ENCODE results near the gene NTHL1. TPM values are rescaled to one million over a fixed set of nuclear protein-coding genes. Genes with fewer than 3 reads are reported as not detected.
A peak's percentile ranks its signal among the peaks of the same experiment; 100 is the strongest.

NTHL1 gene
- total and polyA plus RNA-seq, 2 donors (not counting 1 experiment from before 2014, with no cell fraction given): 8.4 to 44.4 TPM

DNA sequence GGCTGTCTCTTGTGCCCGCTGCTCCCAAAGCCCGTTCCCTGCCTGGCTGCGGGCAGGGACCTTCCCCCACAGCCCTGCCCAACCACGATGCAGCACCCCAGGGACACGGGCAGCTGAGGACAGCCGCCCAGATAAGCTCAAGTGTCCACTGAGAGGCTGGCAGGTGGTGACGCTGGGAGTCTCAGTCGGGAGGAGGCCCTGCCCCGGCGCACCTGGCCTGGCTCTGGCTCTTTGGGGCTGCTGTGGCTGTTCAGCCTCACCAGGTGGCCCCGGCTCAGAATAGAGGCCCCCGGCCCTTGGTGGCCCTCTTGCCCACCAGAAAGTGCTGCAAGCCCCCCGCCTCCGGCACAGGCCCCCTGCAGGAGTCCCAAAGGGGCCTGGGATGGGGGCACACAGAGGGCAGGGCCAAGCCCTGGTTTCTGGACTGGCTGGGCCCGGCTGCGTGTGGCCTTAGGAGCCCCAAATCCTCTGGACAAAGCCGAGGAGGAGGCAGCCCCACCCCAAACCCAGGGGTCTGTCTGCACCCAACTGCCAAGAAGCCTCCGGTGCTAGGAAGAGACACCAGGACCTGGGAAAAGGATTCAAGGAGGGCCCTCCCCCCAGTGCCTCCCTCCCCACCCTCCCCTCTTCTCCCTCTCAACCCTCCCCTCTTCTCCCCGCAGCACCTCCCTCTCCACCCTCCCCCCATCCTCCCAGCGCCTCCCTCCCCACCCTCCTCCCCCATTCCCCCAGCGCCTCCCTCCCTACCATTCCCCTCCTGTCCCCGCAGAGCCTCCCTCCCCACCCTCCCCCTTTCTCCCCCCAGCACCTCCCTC lies 5.3 kb downstream of the NTHL1 start:
- Histone ChIP-seq H3K9ac (ENCODE audit: insufficient read depth, low read length) (no peak overlapping the region), H3K4me1 (ENCODE audit: control insufficient read depth, extremely low read depth, insufficient read depth, low read length) (peaks cover 36% of the 10 kb centered on the region), H3K4me3 (replicated peaks in 1 of 4; ENCODE audit: control extremely low read depth in 1 of 4, insufficient read depth in 1 of 4, low read depth in 3 of 4, low read length in 4 of 4) (no peak overlapping the region), H2AFZ (ENCODE audit: low read length) (no peak overlapping the region), H3K27me3 (ENCODE audit: control insufficient read depth, insufficient read depth, low read length) (no peaks in the 10 kb centered on the region), H3K79me2 (ENCODE audit: control insufficient read depth, insufficient read depth, low read length) (no peaks in the 10 kb centered on the region), H4K20me1 (ENCODE audit: control insufficient read depth, extremely low read depth, insufficient read depth, low read length) (no peaks in the 10 kb centered on the region), H3K36me3 (ENCODE audit: control insufficient read depth, insufficient read depth, low read length) (peaks cover 11% of the 10 kb centered on the region), H3K9me3 (ENCODE audit: control insufficient read depth, insufficient read depth, low read depth, low read length) (no peaks in the 10 kb centered on the region), H3K4me2 (ENCODE audit: extremely low read depth, insufficient read depth, low read length) (no peak overlapping the region), H3K27ac (ENCODE audit: insufficient read depth, low read length) (no peak overlapping the region)
- no peak for TF ChIP-seq EZH2 (IDR thresholded peaks at IDR 0.05; ENCODE audit: low read length, missing control alignments)
- TF ChIP-seq, protein P1, sequence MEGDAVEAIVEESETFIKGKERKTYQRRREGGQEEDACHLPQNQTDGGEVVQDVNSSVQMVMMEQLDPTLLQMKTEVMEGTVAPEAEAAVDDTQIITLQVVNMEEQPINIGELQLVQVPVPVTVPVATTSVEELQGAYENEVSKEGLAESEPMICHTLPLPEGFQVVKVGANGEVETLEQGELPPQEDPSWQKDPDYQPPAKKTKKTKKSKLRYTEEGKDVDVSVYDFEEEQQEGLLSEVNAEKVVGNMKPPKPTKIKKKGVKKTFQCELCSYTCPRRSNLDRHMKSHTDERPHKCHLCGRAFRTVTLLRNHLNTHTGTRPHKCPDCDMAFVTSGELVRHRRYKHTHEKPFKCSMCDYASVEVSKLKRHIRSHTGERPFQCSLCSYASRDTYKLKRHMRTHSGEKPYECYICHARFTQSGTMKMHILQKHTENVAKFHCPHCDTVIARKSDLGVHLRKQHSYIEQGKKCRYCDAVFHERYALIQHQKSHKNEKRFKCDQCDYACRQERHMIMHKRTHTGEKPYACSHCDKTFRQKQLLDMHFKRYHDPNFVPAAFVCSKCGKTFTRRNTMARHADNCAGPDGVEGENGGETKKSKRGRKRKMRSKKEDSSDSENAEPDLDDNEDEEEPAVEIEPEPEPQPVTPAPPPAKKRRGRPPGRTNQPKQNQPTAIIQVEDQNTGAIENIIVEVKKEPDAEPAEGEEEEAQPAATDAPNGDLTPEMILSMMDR (conservative IDR thresholded peaks at IDR 0.05 in 1 of 2, IDR thresholded peaks at IDR 0.05 in 1 of 2; ENCODE audit: low read depth in 1 of 2, low read length in 2 of 2): no peak
- DNase-seq (ENCODE audit: low read depth in 2 of 2): no peak

DNA sequence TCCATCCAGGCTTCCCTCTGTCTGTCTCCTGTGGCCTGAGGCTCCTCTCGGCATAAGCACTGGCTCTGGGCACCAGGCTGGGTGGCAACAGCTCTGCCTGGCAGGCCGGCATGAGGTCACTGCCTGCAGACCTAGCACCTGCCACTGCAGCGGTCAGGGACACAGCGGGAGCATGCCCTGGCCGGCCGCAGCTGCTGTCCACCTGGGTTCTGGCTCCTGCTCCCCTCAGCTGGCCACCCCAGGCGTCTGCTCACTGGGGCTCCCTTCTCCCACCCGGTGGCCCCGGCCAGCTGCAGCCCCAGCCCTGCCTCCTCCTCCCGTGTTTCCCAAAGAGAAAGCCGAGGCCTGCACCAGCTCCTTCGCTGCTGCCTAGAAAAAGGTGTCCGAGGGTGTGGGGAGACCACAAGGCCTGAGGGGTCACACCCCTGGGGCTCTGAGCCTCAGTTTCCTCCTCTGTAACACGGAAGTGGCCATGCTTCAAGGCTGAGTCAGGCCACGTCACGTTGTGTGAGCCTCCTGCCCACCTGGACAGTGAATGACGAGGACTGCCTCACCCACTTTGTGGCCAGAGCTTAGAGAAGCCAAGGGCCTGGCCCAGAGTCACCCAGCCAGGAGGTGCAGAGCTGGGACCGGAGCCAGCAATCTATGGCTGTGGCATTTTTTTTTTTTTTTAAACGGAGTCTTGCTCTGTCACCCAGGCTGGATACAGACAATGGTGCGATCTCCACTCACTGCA lies 6.7 kb downstream of the NTHL1 start:
- Histone ChIP-seq H3K27ac (ENCODE audit: insufficient read depth, low read length) (peak overlapping the region; percentile 88), H2AFZ (ENCODE audit: low read length) (no peak overlapping the region), H3K79me2 (ENCODE audit: control insufficient read depth, insufficient read depth, low read length) (peaks cover 9% of the 10 kb centered on the region), H4K20me1 (ENCODE audit: control insufficient read depth, extremely low read depth, insufficient read depth, low read length) (no peaks in the 10 kb centered on the region), H3K27me3 (ENCODE audit: control insufficient read depth, insufficient read depth, low read length) (no peaks in the 10 kb centered on the region), H3K4me3 (replicated peaks in 1 of 4; ENCODE audit: control extremely low read depth in 1 of 4, insufficient read depth in 1 of 4, low read depth in 3 of 4, low read length in 4 of 4) (no peak overlapping the region), H3K4me2 (ENCODE audit: extremely low read depth, insufficient read depth, low read length) (no peak overlapping the region), H3K4me1 (ENCODE audit: control insufficient read depth, extremely low read depth, insufficient read depth, low read length) (peaks cover 39% of the 10 kb centered on the region), H3K36me3 (ENCODE audit: control insufficient read depth, insufficient read depth, low read length) (peaks cover 23% of the 10 kb centered on the region), H3K9me3 (ENCODE audit: control insufficient read depth, insufficient read depth, low read depth, low read length) (no peaks in the 10 kb centered on the region), H3K9ac (ENCODE audit: insufficient read depth, low read length) (peak overlapping the region; percentile 10)
- peak in 1 of 2 donors; percentile 74 for DNase-seq (ENCODE audit: low read depth in 2 of 2)
- TF ChIP-seq EZH2 (IDR thresholded peaks at IDR 0.05; ENCODE audit: low read length, missing control alignments): no peak
- TF ChIP-seq, protein P1 (conservative IDR thresholded peaks at IDR 0.05 in 1 of 2, IDR thresholded peaks at IDR 0.05 in 1 of 2; ENCODE audit: low read depth in 1 of 2, low read length in 2 of 2): no peak

DNA sequence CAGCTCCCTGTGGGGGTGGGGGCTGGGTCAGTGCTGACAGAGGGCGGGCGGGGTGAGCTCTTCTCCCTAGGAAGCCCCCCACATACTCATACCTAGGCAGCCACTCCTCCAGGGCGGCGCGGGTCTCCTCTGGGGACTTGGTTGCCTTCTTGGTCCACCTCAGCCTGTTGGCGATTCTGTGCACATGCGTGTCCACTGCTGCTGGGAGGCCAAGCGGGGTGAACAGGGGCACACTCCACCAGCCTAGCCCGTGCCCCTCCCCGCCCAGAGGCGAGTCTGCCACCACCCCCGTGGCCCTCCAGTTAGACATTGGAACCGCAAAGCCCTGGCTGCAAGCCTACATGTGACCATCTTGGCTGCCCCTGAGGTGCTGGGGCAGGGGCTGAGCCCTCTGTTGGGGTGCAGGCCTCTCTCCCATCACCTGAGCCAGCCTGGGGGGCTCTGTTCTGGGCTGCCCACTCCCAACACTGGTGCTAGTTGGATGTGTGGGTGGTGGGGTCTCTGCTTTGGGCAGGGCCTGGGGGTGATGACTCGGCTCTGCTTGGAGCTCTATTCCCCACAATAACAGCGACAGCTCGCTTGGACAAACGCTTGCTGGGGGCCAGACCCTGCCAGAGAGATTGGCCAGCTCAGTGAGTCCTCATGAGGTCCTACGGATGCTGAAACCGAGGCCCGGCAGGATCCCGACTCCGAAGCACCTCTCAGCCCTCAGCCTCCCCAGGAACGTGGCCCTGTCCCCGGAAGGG lies 7.4 kb downstream of the NTHL1 start:
- no peaks in the 10 kb centered on the region for H3K9me3 ChIP-seq (ENCODE audit: control insufficient read depth, insufficient read depth, low read depth, low read length)
- no peaks in the 10 kb centered on the region for H4K20me1 ChIP-seq (ENCODE audit: control insufficient read depth, extremely low read depth, insufficient read depth, low read length)
- H3K36me3 ChIP-seq (ENCODE audit: control insufficient read depth, insufficient read depth, low read length): peaks cover 23% of the 10 kb centered on the region
- peaks cover 9% of the 10 kb centered on the region for H3K79me2 ChIP-seq (ENCODE audit: control insufficient read depth, insufficient read depth, low read length)
- H3K9ac ChIP-seq (ENCODE audit: insufficient read depth, low read length): peak overlapping the region; percentile 69
- TF ChIP-seq, protein P1 (conservative IDR thresholded peaks at IDR 0.05 in 1 of 2, IDR thresholded peaks at IDR 0.05 in 1 of 2; ENCODE audit: low read depth in 1 of 2, low read length in 2 of 2): no peak
- TF ChIP-seq EZH2 (IDR thresholded peaks at IDR 0.05; ENCODE audit: low read length, missing control alignments): no peak
- H3K4me2 ChIP-seq (ENCODE audit: extremely low read depth, insufficient read depth, low read length): no peak overlapping the region
- no peak overlapping the region for H3K4me3 ChIP-seq (replicated peaks in 1 of 4; ENCODE audit: control extremely low read depth in 1 of 4, insufficient read depth in 1 of 4, low read depth in 3 of 4, low read length in 4 of 4)
- peaks cover 44% of the 10 kb centered on the region for H3K4me1 ChIP-seq (ENCODE audit: control insufficient read depth, extremely low read depth, insufficient read depth, low read length)
- no peaks in the 10 kb centered on the region for H3K27me3 ChIP-seq (ENCODE audit: control insufficient read depth, insufficient read depth, low read length)
- no peak for DNase-seq (ENCODE audit: low read depth in 2 of 2)
- no peak overlapping the region for H2AFZ ChIP-seq (ENCODE audit: low read length)
- peak overlapping the region; percentile 88 for H3K27ac ChIP-seq (ENCODE audit: insufficient read depth, low read length)
